HFF-Myc (cell line): ENCODE results near the gene STX10.

Experiments used
- DNase-seq: peaks from one replicate; pipeline ENCODE4 v3.0.0-alpha.2; 2011; ENCODE audit warnings: low read depth; ENCODE audit errors: extremely low read depth
- H3K4me3 ChIP-seq: replicated peaks from 2 replicates; pipeline ENCODE4 v1.5.1; 2011; ENCODE audit warnings: low read depth, mild to moderate bottlenecking, control low read depth, low read length
- TF ChIP-seq, protein P1 (sequence below): IDR thresholded peaks from 2 replicates; pipeline ENCODE4 v1.5.1; 2012; ENCODE audit warnings: mild to moderate bottlenecking, low read depth, low read length, control low read depth; ENCODE audit errors: missing control alignments

STX10 gene

GRCh38 chr19:13134626-13135025 is 15.5 kb downstream of the STX10 start:
- no peak overlapping the region for H3K4me3 ChIP-seq
- TF ChIP-seq, protein P1, sequence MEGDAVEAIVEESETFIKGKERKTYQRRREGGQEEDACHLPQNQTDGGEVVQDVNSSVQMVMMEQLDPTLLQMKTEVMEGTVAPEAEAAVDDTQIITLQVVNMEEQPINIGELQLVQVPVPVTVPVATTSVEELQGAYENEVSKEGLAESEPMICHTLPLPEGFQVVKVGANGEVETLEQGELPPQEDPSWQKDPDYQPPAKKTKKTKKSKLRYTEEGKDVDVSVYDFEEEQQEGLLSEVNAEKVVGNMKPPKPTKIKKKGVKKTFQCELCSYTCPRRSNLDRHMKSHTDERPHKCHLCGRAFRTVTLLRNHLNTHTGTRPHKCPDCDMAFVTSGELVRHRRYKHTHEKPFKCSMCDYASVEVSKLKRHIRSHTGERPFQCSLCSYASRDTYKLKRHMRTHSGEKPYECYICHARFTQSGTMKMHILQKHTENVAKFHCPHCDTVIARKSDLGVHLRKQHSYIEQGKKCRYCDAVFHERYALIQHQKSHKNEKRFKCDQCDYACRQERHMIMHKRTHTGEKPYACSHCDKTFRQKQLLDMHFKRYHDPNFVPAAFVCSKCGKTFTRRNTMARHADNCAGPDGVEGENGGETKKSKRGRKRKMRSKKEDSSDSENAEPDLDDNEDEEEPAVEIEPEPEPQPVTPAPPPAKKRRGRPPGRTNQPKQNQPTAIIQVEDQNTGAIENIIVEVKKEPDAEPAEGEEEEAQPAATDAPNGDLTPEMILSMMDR, result no peak
- no peak for DNase-seq

- no peak overlapping the region for H3K4me3 ChIP-seq
Observed at GRCh38 chr19:13133241-13133870, 16.8 kb downstream of the STX10 start.

GRCh38 chr19:13132471-13133180 is 17.5 kb downstream of the STX10 start:
- DNase-seq, result no peak
- TF ChIP-seq, protein P1, result no peak
- H3K4me3 ChIP-seq, result no peak overlapping the region

More at GRCh38 chr19:13133241-13133870, 16.8 kb downstream of the STX10 start:
- no peak for DNase-seq
- TF ChIP-seq, protein P1, result no peak

- no peak overlapping the region for H3K4me3 ChIP-seq
- no peak for DNase-seq
- TF ChIP-seq, protein P1, result no peak
Observed at GRCh38 chr19:13130886-13131490, 19.2 kb downstream of the STX10 start.

DNA sequence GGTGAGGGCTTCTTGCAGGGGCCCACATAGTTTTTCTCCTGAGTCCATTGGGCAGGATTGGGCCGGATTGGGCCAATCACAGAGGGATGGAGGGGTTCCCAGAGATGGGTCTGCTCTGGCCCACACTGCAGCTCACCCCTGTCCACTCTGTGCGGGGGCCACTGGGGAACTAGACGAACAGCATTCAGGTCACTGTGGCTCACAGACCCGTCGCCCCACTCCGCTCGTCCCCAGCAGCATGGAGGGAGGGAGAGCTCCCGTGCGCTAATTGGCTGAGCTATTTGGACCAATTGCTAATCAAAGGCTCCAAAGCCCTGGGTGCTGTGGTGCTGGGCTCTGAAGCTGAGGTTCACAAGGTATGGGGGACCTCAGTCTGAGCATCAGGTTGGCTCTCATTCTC is 20.8 kb downstream of the STX10 start:
- H3K4me3 ChIP-seq, result no peak overlapping the region
- TF ChIP-seq, protein P1, result no peak
- DNase-seq, result no peak

- no peak overlapping the region for H3K4me3 ChIP-seq
- TF ChIP-seq, protein P1, result no peak
- no peak for DNase-seq
Observed at GRCh38 chr19:13128583-13128982, 21.6 kb downstream of the STX10 start.
